GM19328 (cell line): ENCODE data around the gene GRIP1.
A peak's percentile ranks its signal among the peaks of the same experiment; 100 is the strongest.

ENCODE experiments used
- ATAC-seq: cut with Tn5 transposase; IDR thresholded peaks from one replicate; pipeline ENCODE4 v1.9.1; 2021; ENCODE audit warnings: mild to moderate bottlenecking, moderate library complexity; ENCODE audit not compliant: unreplicated experiment

The GRIP1 gene

GRCh38 chr12:66678338-66679275 lies at the start of gene GRIP1:
Gene GRIP1 (minus strand): TSS chr12:66679076. CDS start chr12:66678904, 172 bp downstream.
- no peak for ATAC-seq

- no peak for ATAC-seq
Observed at GRCh38 chr12:66726556-66726955, 47.7 kb upstream of the GRIP1 start.

GRCh38 chr12:66725031-66725430 lies 46.2 kb upstream of the GRIP1 start:
- no peak for ATAC-seq

GRCh38 chr12:66724616-66725015 lies 45.7 kb upstream of the GRIP1 start:
- ATAC-seq = no peak

- ATAC-seq = no peak
Observed at GRCh38 chr12:66724026-66724425, 45.1 kb upstream of the GRIP1 start.

- no peak for ATAC-seq
Observed at GRCh38 chr12:66719862-66720261, 41.0 kb upstream of the GRIP1 start.

GRCh38 chr12:66717036-66717673 lies 38.3 kb upstream of the GRIP1 start:
- ATAC-seq = no peak

GRCh38 chr12:66716522-66716921 lies 37.6 kb upstream of the GRIP1 start:
- ATAC-seq = no peak

GRCh38 chr12:66714709-66715108 lies 35.8 kb upstream of the GRIP1 start:
- no peak for ATAC-seq

- ATAC-seq = no peak
Observed at GRCh38 chr12:66713984-66714383, 35.1 kb upstream of the GRIP1 start.

GRCh38 chr12:66709893-66710292 lies 31.0 kb upstream of the GRIP1 start:
- ATAC-seq = no peak

- ATAC-seq = no peak
Observed at GRCh38 chr12:66709457-66709773, 30.5 kb upstream of the GRIP1 start.

- no peak for ATAC-seq
Observed at GRCh38 chr12:66708704-66709456, 30.0 kb upstream of the GRIP1 start.

GRCh38 chr12:66707002-66707697 lies 28.3 kb upstream of the GRIP1 start:
- ATAC-seq = no peak

GRCh38 chr12:66699738-66700482 lies 21.0 kb upstream of the GRIP1 start:
- ATAC-seq = no peak

- ATAC-seq = no peak
Observed at GRCh38 chr12:66698558-66698957, 19.7 kb upstream of the GRIP1 start.

- ATAC-seq = peak; percentile 68
Observed at GRCh38 chr12:66697404-66697803, 18.5 kb upstream of the GRIP1 start.

GRCh38 chr12:66694666-66695613 lies 16.1 kb upstream of the GRIP1 start:
- ATAC-seq = no peak

- peak; percentile 42 for ATAC-seq
Observed at GRCh38 chr12:66693901-66694513, 15.1 kb upstream of the GRIP1 start.
